MG63 (cell line): ENCODE measurements around the gene SLC18A2. TPM values are rescaled to one million over a fixed set of nuclear protein-coding genes. Genes with fewer than 3 reads are reported as not detected.
"Not testable (repeated sequence)": the region's sequence is repeated elsewhere in the genome, so short reads cannot be mapped to it uniquely, and the experiment has no call there.

ENCODE experiments used
- DNase-seq: peaks from one replicate; pipeline ENCODE4 v3.0.0-alpha.2; 2020
- H3K27me3 ChIP-seq: fragments of 250-450 bp; sonication (Bioruptor Pico); 2 replicates; pipeline ENCODE4 v1.5.1; 2020; ENCODE audit warnings: mild to moderate bottlenecking, moderate library complexity
- H3K36me3 ChIP-seq: fragments of 250-450 bp; sonication (Bioruptor Pico); 2 replicates; pipeline ENCODE4 v1.5.1; 2020; ENCODE audit warnings: mild to moderate bottlenecking, moderate library complexity
- H3K4me3 ChIP-seq: fragments of 250-450 bp; sonication (Bioruptor Pico); 2 replicates; pipeline ENCODE4 v1.5.1; 2020; ENCODE audit warnings: mild to moderate bottlenecking, moderate library complexity
- H3K9me3 ChIP-seq: fragments of 250-450 bp; sonication (Bioruptor Pico); 2 replicates; pipeline ENCODE4 v1.5.1; 2020; ENCODE audit warnings: mild to moderate bottlenecking, moderate library complexity
- total RNA-seq: library from RNA; depleted of rRNA; stranded (reverse); fragments of >200 nt; shearing (Covaris generic); gene quantifications from 2 replicates; pipeline ENCODE4 v1.2.3, GENCODE V29; 2014; ENCODE audit warnings: low replicate concordance

The SLC18A2 gene
- total RNA-seq, 1 experiment from 2014 or later = not detected

- no peak for DNase-seq
- no peaks in the 10 kb centered on the region for H3K9me3 ChIP-seq
- no peak overlapping the region for H3K4me3 ChIP-seq
- no peaks in the 10 kb centered on the region for H3K36me3 ChIP-seq
- H3K27me3 ChIP-seq = peaks cover 6% of the 10 kb centered on the region; the same call in 1 of the 2 replicates
Measured at GRCh38 chr10:117224881-117225280, 16.0 kb upstream of the SLC18A2 start.

GRCh38 chr10:117226813-117227451 is 14.0 kb upstream of the SLC18A2 start:
- Histone ChIP-seq H3K27me3 (peaks cover 14% of the 10 kb centered on the region), H3K36me3 (no peaks in the 10 kb centered on the region), H3K4me3 (no peak overlapping the region), H3K9me3 (no peaks in the 10 kb centered on the region)
- DNase-seq = no peak

- Histone ChIP-seq H3K9me3 (no peaks in the 10 kb centered on the region), H3K4me3 (no peak overlapping the region), H3K27me3 (peaks cover 14% of the 10 kb centered on the region), H3K36me3 (no peaks in the 10 kb centered on the region)
- no peak for DNase-seq
Measured at GRCh38 chr10:117228210-117228609, 12.7 kb upstream of the SLC18A2 start.

- not testable (repeated sequence) for DNase-seq, H3K9me3 ChIP-seq, H3K4me3 ChIP-seq, H3K36me3 ChIP-seq
- peaks cover 14% of the 10 kb centered on the region for H3K27me3 ChIP-seq
Measured at GRCh38 chr10:117230107-117230506, 10.8 kb upstream of the SLC18A2 start.

GRCh38 chr10:117237401-117237991 is 3.4 kb upstream of the SLC18A2 start:
- H3K36me3 ChIP-seq = no peaks in the 10 kb centered on the region
- H3K4me3 ChIP-seq = no peak overlapping the region
- no peaks in the 10 kb centered on the region for H3K9me3 ChIP-seq
- DNase-seq = no peak
- peaks cover 13% of the 10 kb centered on the region for H3K27me3 ChIP-seq

GRCh38 chr10:117239051-117239450 is 1.9 kb upstream of the SLC18A2 start:
- H3K36me3 ChIP-seq = no peaks in the 10 kb centered on the region
- no peak overlapping the region for H3K4me3 ChIP-seq
- no peak for DNase-seq
- no peaks in the 10 kb centered on the region for H3K9me3 ChIP-seq
- peaks cover 13% of the 10 kb centered on the region for H3K27me3 ChIP-seq

- no peak for DNase-seq
Measured at GRCh38 chr10:117239721-117240620, 943 bp upstream of the SLC18A2 start.

GRCh38 chr10:117241541-117242462 is 888 bp downstream of the SLC18A2 start:
- Histone ChIP-seq H3K27me3 (peaks cover 13% of the 10 kb centered on the region), H3K4me3 (peak overlapping the region; percentile 10; the same call in 1 of the 2 replicates)
- peak; percentile 20 for DNase-seq

More at GRCh38 chr10:117239721-117240620, 943 bp upstream of the SLC18A2 start:
- no peaks in the 10 kb centered on the region for H3K9me3 ChIP-seq
- no peaks in the 10 kb centered on the region for H3K36me3 ChIP-seq
- H3K4me3 ChIP-seq = no peak overlapping the region
- peaks cover 13% of the 10 kb centered on the region for H3K27me3 ChIP-seq

GRCh38 chr10:117242463-117242832 is 1.5 kb downstream of the SLC18A2 start:
- Histone ChIP-seq H3K4me3 (no peak overlapping the region), H3K9me3 (no peaks in the 10 kb centered on the region), H3K27me3 (peaks cover 9% of the 10 kb centered on the region), H3K36me3 (no peaks in the 10 kb centered on the region)
- no peak for DNase-seq

More at GRCh38 chr10:117241541-117242462, 888 bp downstream of the SLC18A2 start:
- Histone ChIP-seq H3K9me3 (no peaks in the 10 kb centered on the region), H3K36me3 (no peaks in the 10 kb centered on the region)

GRCh38 chr10:117246997-117247671 is 6.2 kb downstream of the SLC18A2 start:
- no peaks in the 10 kb centered on the region for H3K9me3 ChIP-seq
- peaks cover 1% of the 10 kb centered on the region for H3K27me3 ChIP-seq
- DNase-seq = no peak
- H3K4me3 ChIP-seq = no peak overlapping the region
- H3K36me3 ChIP-seq = no peaks in the 10 kb centered on the region

- Histone ChIP-seq H3K4me3 (no peak overlapping the region), H3K9me3 (no peaks in the 10 kb centered on the region), H3K27me3 (no peaks in the 10 kb centered on the region), H3K36me3 (no peaks in the 10 kb centered on the region)
- DNase-seq = no peak
Measured at GRCh38 chr10:117248750-117249465, 8.0 kb downstream of the SLC18A2 start.

- H3K9me3 ChIP-seq = no peaks in the 10 kb centered on the region
- H3K27me3 ChIP-seq = no peaks in the 10 kb centered on the region
- DNase-seq = no peak
- H3K4me3 ChIP-seq = no peak overlapping the region
- no peaks in the 10 kb centered on the region for H3K36me3 ChIP-seq
Measured at GRCh38 chr10:117249493-117250093, 8.7 kb downstream of the SLC18A2 start.

GRCh38 chr10:117250411-117250810 is 9.5 kb downstream of the SLC18A2 start:
- DNase-seq = no peak
- H3K4me3 ChIP-seq = no peak overlapping the region
- H3K36me3 ChIP-seq = no peaks in the 10 kb centered on the region
- H3K27me3 ChIP-seq = no peaks in the 10 kb centered on the region
- H3K9me3 ChIP-seq = no peaks in the 10 kb centered on the region

GRCh38 chr10:117253908-117254307 is 13.0 kb downstream of the SLC18A2 start:
- H3K36me3 ChIP-seq = no peaks in the 10 kb centered on the region
- H3K9me3 ChIP-seq = no peaks in the 10 kb centered on the region
- H3K27me3 ChIP-seq = peaks cover 7% of the 10 kb centered on the region; the same call in 1 of the 2 replicates
- no peak overlapping the region for H3K4me3 ChIP-seq
- no peak for DNase-seq

GRCh38 chr10:117254338-117254737 is 13.4 kb downstream of the SLC18A2 start:
- no peak for DNase-seq
- Histone ChIP-seq H3K27me3 (peaks cover 8% of the 10 kb centered on the region; the same call in 1 of the 2 replicates), H3K4me3 (no peak overlapping the region), H3K9me3 (no peaks in the 10 kb centered on the region), H3K36me3 (no peaks in the 10 kb centered on the region)
